ENCODE measurements around the gene DDX5. TPM values are rescaled to one million over a fixed set of nuclear protein-coding genes. Genes with fewer than 3 reads are reported as not detected.

The DDX5 gene
- total RNA-seq, 1 experiment from 2014 or later, result 869 TPM

DNA sequence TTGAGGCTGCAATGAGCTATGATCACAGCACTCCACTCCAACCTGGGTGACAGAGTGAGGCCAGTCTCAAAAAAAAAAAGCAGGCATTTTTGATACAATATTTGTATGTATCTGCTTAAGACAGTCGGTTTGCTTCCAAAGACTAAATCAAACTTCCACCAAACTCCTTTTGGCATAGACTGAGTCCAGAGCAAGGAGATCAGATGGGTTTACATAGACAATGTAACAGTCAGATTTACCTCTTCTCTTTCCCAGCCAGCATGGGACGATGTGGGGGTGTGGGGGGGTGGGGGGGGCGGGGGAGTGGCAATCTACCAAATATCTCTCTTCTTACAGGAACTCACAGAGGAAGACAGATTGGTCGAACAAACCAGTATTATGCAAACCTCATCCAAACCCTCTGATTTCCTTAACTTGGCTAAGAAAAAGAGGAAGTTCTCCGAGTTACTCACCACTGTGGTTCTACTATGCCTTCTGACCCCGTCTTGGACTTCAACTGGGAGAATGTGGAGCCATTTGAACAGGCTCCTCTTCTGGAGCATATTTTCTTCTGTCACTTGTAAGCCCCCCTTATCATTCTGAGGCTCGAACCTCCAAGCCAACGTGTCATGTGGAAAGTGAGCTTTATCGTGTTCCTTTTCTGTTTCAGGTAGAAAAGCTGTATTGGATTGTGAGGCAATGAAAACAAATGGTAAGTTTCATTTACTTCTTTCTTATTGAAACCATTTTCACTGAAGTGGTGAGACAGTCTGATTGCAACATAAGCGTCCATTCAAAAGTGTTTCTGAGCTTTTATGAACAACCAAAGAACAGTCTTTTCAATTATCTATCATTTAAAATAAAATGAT is 57.2 kb downstream of the DDX5 start, which contains the start of gene MILR1:
MILR1 (plus strand) TSS at position 451 of the 848 bp plus-strand sequence; CDS start at position 505, 54 bp downstream.
- H2BK12ac ChIP-seq (ENCODE audit: insufficient read length, low read depth, low read length), result no peak within 1 kb of the TSS
- no peak within 1 kb of the TSS for H3K4me3 Mint-ChIP-seq
- no peaks in the 10 kb centered on the region for H3K79me2 ChIP-seq (ENCODE audit: insufficient read depth, low read length)
- H3K4me1 ChIP-seq (ENCODE audit: insufficient read depth, low read length), result no peaks in the 10 kb centered on the region
- DNase-seq, result no peak
- H3T11ph ChIP-seq (ENCODE audit: low read length), result no peak within 1 kb of the TSS
- H2BK120ac ChIP-seq (ENCODE audit: low read depth, low read length, poor library complexity, severe bottlenecking), result no peak within 1 kb of the TSS
- H4K5ac ChIP-seq (ENCODE audit: insufficient read length, low read depth, low read length), result no peak within 1 kb of the TSS
- H3K79me1 ChIP-seq (ENCODE audit: insufficient read depth, low read depth, low read length, poor library complexity, severe bottlenecking), result no peaks in the 10 kb centered on the region
- WGBS (ENCODE audit: extremely low coverage, insufficient read length, low lambda C conversion rate), result no CpG with 5 or more reads among the region's 10 CpGs
- H3K4me1 Mint-ChIP-seq, result no peaks in the 10 kb centered on the region
- no peak within 1 kb of the TSS for H3K14ac ChIP-seq (ENCODE audit: insufficient read depth, low read length)
- H2BK15ac ChIP-seq (ENCODE audit: low read depth, low read length), result no peak within 1 kb of the TSS
- H3K9me3 Mint-ChIP-seq, result no peaks in the 10 kb centered on the region
- TF ChIP-seq CTCF (conservative IDR thresholded peaks at IDR 0.05), result no peak
- H4K20me1 ChIP-seq (ENCODE audit: control insufficient read depth, insufficient read depth, insufficient read length), result no peaks in the 10 kb centered on the region
- no peak within 1 kb of the TSS for H2BK5ac ChIP-seq (ENCODE audit: insufficient read length, low read length)
- no peak within 1 kb of the TSS for H3K9ac ChIP-seq (ENCODE audit: extremely low read depth, insufficient read length, low read length)
- no peak within 1 kb of the TSS for H3K27ac ChIP-seq (ENCODE audit: insufficient read length, low read depth, low read length)
- no peak within 1 kb of the TSS for H4K91ac ChIP-seq (ENCODE audit: insufficient read length, low read depth, low read length)
- no peak within 1 kb of the TSS for H4K8ac ChIP-seq (replicated peaks; ENCODE audit: insufficient read length, low read depth, low read length)
- no peak within 1 kb of the TSS for H3K56ac ChIP-seq (ENCODE audit: insufficient read length, low read depth, low read length)
- H3K36me3 Mint-ChIP-seq (ENCODE audit: insufficient read depth in 1 of 3, low read depth in 3 of 3), result no peaks in the 10 kb centered on the region
- H3K27me3 Mint-ChIP-seq (ENCODE audit: low read depth), result no peaks in the 10 kb centered on the region
- H3K9me3 ChIP-seq (ENCODE audit: control insufficient read depth, low read depth, low read length), result no peaks in the 10 kb centered on the region
- no peaks in the 10 kb centered on the region for H3K23me2 ChIP-seq (ENCODE audit: insufficient read length, low read depth, low read length, poor library complexity, severe bottlenecking)
- H3K27ac Mint-ChIP-seq, result 0 out of 7 replicates have a peak within 1 kb of the TSS, but pooled peaks of 1 of the 3 experiments have one; percentile 39
- no peaks in the 10 kb centered on the region for H3K27me3 ChIP-seq (ENCODE audit: insufficient read depth, low read length)
- H2AFZ ChIP-seq (ENCODE audit: low read length), result no peak within 1 kb of the TSS
- no peak within 1 kb of the TSS for H3K4ac ChIP-seq (ENCODE audit: low read depth, low read length)
- no peak within 1 kb of the TSS for H2BK20ac ChIP-seq (ENCODE audit: low read depth, low read length, poor library complexity, severe bottlenecking)
- H2AK5ac ChIP-seq (ENCODE audit: insufficient read length, low read length), result no peak within 1 kb of the TSS
- H3K18ac ChIP-seq (ENCODE audit: insufficient read length, low read depth, low read length), result no peak within 1 kb of the TSS
- no peak within 1 kb of the TSS for H3K23ac ChIP-seq (ENCODE audit: insufficient read length, low read depth, low read length)
- no peak within 1 kb of the TSS for H3K4me2 ChIP-seq (ENCODE audit: insufficient read depth, insufficient read length, low read length)

Small RNA genes within 50 kb of the gene (microRNA-seq; reads per million reads assigned to microRNA genes)
- 0.70 reads per million for gene MIR3064 (ENCODE audit: borderline microRNAs expressed)
- not detected for gene MIR5047 (ENCODE audit: borderline microRNAs expressed)

Other genes with a start within 250 kb of the DDX5 start
- gene TEX2, start 243.0 kb downstream of the DDX5 start, total RNA-seq (2021), result 12.2 and 12.4 TPM in 2 replicates
- gene PECAM1, start 115.4 kb downstream of the DDX5 start, total RNA-seq (2021), result 0.15 and 0.17 TPM in 2 replicates
- not detected in 2 replicates for gene MILR1, start 57.2 kb downstream of the DDX5 start, total RNA-seq (2021)
- gene POLG2, start 9.2 kb downstream of the DDX5 start, total RNA-seq (2021), result 33.0 and 35.5 TPM in 2 replicates
- 61.9 and 67.3 TPM in 2 replicates for gene CEP95, start 688 bp upstream of the DDX5 start, total RNA-seq (2021)
- gene SMURF2, start 156.0 kb upstream of the DDX5 start, total RNA-seq (2021), result 33.0 and 35.3 TPM in 2 replicates